Colon (tissue), 2 donors: ENCODE data around the gene TUBA1A.
"Not testable (repeated sequence)": the region's sequence is repeated elsewhere in the genome, so short reads cannot be mapped to it uniquely, and the experiment has no call there.

ENCODE experiments used
- FAIRE-seq: peaks from 2 replicates; lab custom pipeline; 2012; peaks lifted over from hg19 to GRCh38; lab: Jason Lieb, UNC
- donor health status: control.
- donor health status: control.

The TUBA1A gene

DNA sequence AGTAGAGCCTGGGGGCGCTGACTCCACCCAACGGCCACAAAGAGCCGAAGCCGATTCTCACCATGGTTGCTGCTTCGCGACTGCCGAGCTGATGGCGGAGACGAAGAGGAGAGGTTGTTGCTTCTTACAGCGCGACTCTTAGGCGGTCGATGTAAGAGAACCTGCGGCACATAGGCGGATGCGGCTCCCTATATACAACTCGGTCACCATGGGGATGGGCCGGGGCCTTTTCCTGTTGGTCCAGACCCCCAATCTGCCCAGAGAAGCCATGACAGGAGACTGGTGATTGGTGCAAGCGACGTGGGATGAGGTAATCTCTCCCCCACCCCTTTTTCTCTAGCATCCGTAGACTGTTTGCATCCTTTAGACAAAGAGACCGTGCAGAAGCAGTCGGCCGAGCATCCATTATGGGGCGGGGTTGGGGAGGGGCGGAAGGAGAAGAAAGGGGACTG is at the start of gene TUBA1A:
TSS of gene TUBA1A (minus strand) at position 165 of the 452 bp plus-strand sequence. CDS start at position 64, 101 bp downstream.
- FAIRE-seq, result no peak

GRCh38 chr12:49236423-49236822 is 47.5 kb upstream of the TUBA1A start:
- FAIRE-seq, result no peak

GRCh38 chr12:49233842-49234526 is 45.1 kb upstream of the TUBA1A start:
- no peak for FAIRE-seq

GRCh38 chr12:49232940-49233841 is 44.3 kb upstream of the TUBA1A start:
- no peak for FAIRE-seq

GRCh38 chr12:49231878-49232655 is 43.2 kb upstream of the TUBA1A start:
- no peak for FAIRE-seq

DNA sequence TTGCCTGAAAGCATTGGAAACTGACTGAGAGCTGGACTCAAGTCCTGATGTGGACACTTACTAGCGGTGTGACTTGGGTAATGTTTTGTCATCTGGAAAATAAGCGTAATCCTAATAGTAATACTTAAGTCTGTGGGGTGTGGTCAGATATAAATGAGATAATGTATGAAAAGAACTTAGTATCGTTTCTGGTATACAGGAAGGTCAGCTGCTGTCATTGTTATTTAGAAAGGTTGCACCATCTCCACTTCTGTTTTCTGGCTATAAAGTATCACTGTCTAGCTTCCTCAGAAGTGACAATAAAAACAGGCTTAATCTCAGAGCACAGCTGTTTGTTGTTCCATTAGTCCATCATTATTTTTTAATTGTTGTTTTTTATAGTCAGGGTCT is 41.9 kb upstream of the TUBA1A start:
- no peak for FAIRE-seq

GRCh38 chr12:49230176-49230804 is 41.4 kb upstream of the TUBA1A start:
- no peak for FAIRE-seq

DNA sequence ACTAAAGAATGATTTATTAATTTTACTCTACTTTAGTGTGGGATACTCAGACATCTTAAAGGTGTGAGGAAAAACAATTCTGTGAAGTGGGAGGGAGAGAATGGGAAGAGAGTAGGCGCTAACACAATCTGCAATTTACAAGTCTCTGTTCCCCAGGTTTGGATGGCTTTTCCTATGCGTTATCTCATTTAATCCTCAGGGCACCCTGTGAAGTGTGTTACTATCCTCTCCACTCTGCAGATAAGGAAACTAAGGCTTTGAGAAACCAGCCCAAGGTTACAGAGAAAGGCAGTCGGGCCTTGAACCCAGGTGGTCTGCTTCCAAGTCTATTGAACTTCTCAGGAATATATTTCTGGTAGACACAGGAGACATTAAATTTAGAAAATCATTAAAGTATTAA is 39.8 kb upstream of the TUBA1A start:
- FAIRE-seq, result no peak

GRCh38 chr12:49227713-49228112 is 38.8 kb upstream of the TUBA1A start:
- FAIRE-seq, result no peak

GRCh38 chr12:49225576-49226166 is 36.8 kb upstream of the TUBA1A start:
- FAIRE-seq, result no peak

DNA sequence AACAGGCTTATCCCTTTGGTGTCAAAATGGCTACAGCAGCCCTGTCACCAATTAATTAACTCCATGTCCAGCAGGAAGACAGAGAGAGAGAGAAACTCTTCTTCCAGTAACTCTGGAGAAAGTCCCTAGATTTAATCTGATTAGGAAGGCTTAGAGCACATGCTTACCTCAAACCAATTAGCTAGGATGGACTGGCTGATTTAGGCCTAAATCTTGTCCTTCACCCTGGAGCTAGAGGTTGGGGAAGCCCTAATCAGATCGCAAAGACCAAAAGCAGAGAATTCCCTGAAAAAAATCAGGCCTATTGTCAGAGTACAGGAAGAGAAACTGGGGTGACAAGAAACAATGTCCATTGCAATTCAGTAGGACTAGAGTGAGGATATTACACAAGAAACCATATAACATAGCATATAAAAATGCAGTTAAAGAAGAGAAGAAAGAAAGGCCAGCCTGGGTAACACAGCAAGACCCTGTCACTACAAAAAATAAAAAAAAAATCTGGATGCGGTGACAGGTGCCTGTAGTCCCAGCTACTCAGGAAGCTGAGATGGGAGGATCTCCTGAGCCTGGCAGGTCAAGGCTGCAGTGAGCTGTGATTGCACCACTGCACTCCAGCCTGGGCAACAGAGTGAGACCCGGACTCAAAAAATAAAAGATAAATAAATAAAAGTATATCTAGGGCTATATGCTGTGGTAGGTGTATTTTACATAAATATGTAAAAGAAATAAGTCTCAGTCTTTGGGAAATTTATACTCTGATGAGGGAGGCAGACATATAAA is 34.9 kb upstream of the TUBA1A start:
- FAIRE-seq, result no peak

- no peak for FAIRE-seq
These were observed 34.2 kb upstream of the TUBA1A start for GRCh38 chr12:49223122-49223521.

- FAIRE-seq, result no peak
These were observed 32.1 kb upstream of the TUBA1A start for GRCh38 chr12:49220972-49221371.

DNA sequence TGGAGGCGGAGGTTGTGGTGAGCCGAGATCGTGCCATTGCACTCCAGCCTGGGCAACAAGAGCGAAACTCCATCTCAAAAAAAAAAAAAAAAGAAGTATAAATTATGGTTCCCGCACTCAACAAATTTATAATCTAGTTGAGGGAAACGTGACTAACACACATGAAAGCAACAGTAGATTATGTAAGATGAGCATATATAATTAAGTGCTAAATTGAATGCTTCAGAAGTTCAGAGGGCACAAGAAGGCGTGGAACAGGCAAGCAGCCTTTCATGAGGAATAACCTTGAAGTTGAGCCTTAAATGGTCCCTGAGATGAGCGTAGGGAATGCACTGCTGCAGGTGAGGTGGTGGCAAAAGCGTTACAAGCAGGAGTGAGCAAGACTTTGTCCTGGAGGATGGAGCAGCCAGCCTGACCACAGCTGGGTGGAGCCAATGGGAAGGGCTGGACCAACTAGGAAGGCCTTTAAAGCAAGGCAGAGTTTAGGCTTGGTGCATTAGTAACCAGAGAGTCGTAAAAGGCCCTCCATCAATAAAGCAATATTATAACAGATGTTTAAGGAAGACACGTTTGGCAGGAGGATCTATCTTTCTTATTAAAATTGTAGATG is 30.6 kb upstream of the TUBA1A start:
- no peak for FAIRE-seq

- FAIRE-seq, result no peak
These were observed 23.7 kb upstream of the TUBA1A start for GRCh38 chr12:49212572-49212971.

- FAIRE-seq, result not testable (repeated sequence)
These were observed 21.8 kb upstream of the TUBA1A start for GRCh38 chr12:49210703-49211102.

GRCh38 chr12:49208676-49209075 is 19.8 kb upstream of the TUBA1A start:
- FAIRE-seq, result no peak

- no peak for FAIRE-seq
These were observed 19.3 kb upstream of the TUBA1A start for GRCh38 chr12:49208146-49208545.

- FAIRE-seq, result no peak
These were observed 17.5 kb upstream of the TUBA1A start for GRCh38 chr12:49206389-49206788.

- FAIRE-seq, result no peak
These were observed 12.9 kb upstream of the TUBA1A start for GRCh38 chr12:49201595-49202295.
